ENCODE measurements around the gene TULP4.
"Not testable (repeated sequence)": the region's sequence is repeated elsewhere in the genome, so short reads cannot be mapped to it uniquely, and the experiment has no call there.

TULP4 gene

GRCh38 chr6:158329531-158329930, 17.3 kb downstream of the TULP4 start:
- Histone ChIP-seq H3K9me3 (ENCODE audit: control insufficient read depth, low read length) (no peaks in the 10 kb centered on the region), H3K4me1 (ENCODE audit: control insufficient read depth, insufficient read depth, low read length) (no peaks in the 10 kb centered on the region)
- DNase-seq (ENCODE audit: low read depth), result no peak

GRCh38 chr6:158330016-158330415, 17.8 kb downstream of the TULP4 start:
- Histone ChIP-seq H3K36me3 (ENCODE audit: control insufficient read depth, insufficient read depth, low read length, severe bottlenecking) (peaks cover 7% of the 10 kb centered on the region), H3K9me3 (ENCODE audit: control insufficient read depth, low read length) (no peaks in the 10 kb centered on the region), H3K4me1 (ENCODE audit: control insufficient read depth, insufficient read depth, low read length) (no peaks in the 10 kb centered on the region), H3K27me3 (replicated peaks; ENCODE audit: control insufficient read depth, insufficient read depth, low read length) (no peaks in the 10 kb centered on the region), H3K4me3 (ENCODE audit: low read length) (no peak overlapping the region), H3K9ac (ENCODE audit: low read length) (no peak overlapping the region)
- DNase-seq (ENCODE audit: low read depth), result no peak

More at GRCh38 chr6:158329531-158329930, 17.3 kb downstream of the TULP4 start:
- Histone ChIP-seq H3K9ac (ENCODE audit: low read length) (no peak overlapping the region), H3K36me3 (ENCODE audit: control insufficient read depth, insufficient read depth, low read length, severe bottlenecking) (peaks cover 7% of the 10 kb centered on the region), H3K4me3 (ENCODE audit: low read length) (no peak overlapping the region), H3K27me3 (replicated peaks; ENCODE audit: control insufficient read depth, insufficient read depth, low read length) (no peaks in the 10 kb centered on the region)

- Histone ChIP-seq H3K36me3 (ENCODE audit: control insufficient read depth, insufficient read depth, low read length, severe bottlenecking) (peaks cover 7% of the 10 kb centered on the region), H3K27me3 (replicated peaks; ENCODE audit: control insufficient read depth, insufficient read depth, low read length) (no peaks in the 10 kb centered on the region)
- DNase-seq (ENCODE audit: low read depth), result no peak
Observed at GRCh38 chr6:158332237-158332636, 20.0 kb downstream of the TULP4 start.

GRCh38 chr6:158333094-158333493, 20.8 kb downstream of the TULP4 start:
- no peaks in the 10 kb centered on the region for H3K27me3 ChIP-seq (replicated peaks; ENCODE audit: control insufficient read depth, insufficient read depth, low read length)
- no peak overlapping the region for H3K4me3 ChIP-seq (ENCODE audit: low read length)
- H3K9me3 ChIP-seq (ENCODE audit: control insufficient read depth, low read length), result no peaks in the 10 kb centered on the region
- no peak for DNase-seq (ENCODE audit: low read depth)
- no peaks in the 10 kb centered on the region for H3K4me1 ChIP-seq (ENCODE audit: control insufficient read depth, insufficient read depth, low read length)
- H3K9ac ChIP-seq (ENCODE audit: low read length), result no peak overlapping the region
- peaks cover 13% of the 10 kb centered on the region for H3K36me3 ChIP-seq (ENCODE audit: control insufficient read depth, insufficient read depth, low read length, severe bottlenecking)

More at GRCh38 chr6:158332237-158332636, 20.0 kb downstream of the TULP4 start:
- H3K4me3 ChIP-seq (ENCODE audit: low read length), result no peak overlapping the region
- no peaks in the 10 kb centered on the region for H3K4me1 ChIP-seq (ENCODE audit: control insufficient read depth, insufficient read depth, low read length)
- no peak overlapping the region for H3K9ac ChIP-seq (ENCODE audit: low read length)
- H3K9me3 ChIP-seq (ENCODE audit: control insufficient read depth, low read length), result no peaks in the 10 kb centered on the region

- H3K27me3 ChIP-seq (replicated peaks; ENCODE audit: control insufficient read depth, insufficient read depth, low read length), result no peaks in the 10 kb centered on the region
- H3K4me1 ChIP-seq (ENCODE audit: control insufficient read depth, insufficient read depth, low read length), result no peaks in the 10 kb centered on the region
- no peak overlapping the region for H3K9ac ChIP-seq (ENCODE audit: low read length)
- H3K36me3 ChIP-seq (ENCODE audit: control insufficient read depth, insufficient read depth, low read length, severe bottlenecking), result peaks cover 13% of the 10 kb centered on the region
- DNase-seq (ENCODE audit: low read depth), result no peak
- no peak overlapping the region for H3K4me3 ChIP-seq (ENCODE audit: low read length)
- H3K9me3 ChIP-seq (ENCODE audit: control insufficient read depth, low read length), result no peaks in the 10 kb centered on the region
Observed at GRCh38 chr6:158334534-158334933, 22.3 kb downstream of the TULP4 start.

GRCh38 chr6:158337332-158337731, 25.1 kb downstream of the TULP4 start:
- no peak for DNase-seq (ENCODE audit: low read depth)
- no peaks in the 10 kb centered on the region for H3K9me3 ChIP-seq (ENCODE audit: control insufficient read depth, low read length)

GRCh38 chr6:158338311-158339112, 26.2 kb downstream of the TULP4 start:
- no peaks in the 10 kb centered on the region for H3K27me3 ChIP-seq (replicated peaks; ENCODE audit: control insufficient read depth, insufficient read depth, low read length)
- DNase-seq (ENCODE audit: low read depth), result no peak
- H3K4me3 ChIP-seq (ENCODE audit: low read length), result no peak overlapping the region
- no peaks in the 10 kb centered on the region for H3K9me3 ChIP-seq (ENCODE audit: control insufficient read depth, low read length)
- H3K4me1 ChIP-seq (ENCODE audit: control insufficient read depth, insufficient read depth, low read length), result no peaks in the 10 kb centered on the region
- peaks cover 11% of the 10 kb centered on the region for H3K36me3 ChIP-seq (ENCODE audit: control insufficient read depth, insufficient read depth, low read length, severe bottlenecking)
- no peak overlapping the region for H3K9ac ChIP-seq (ENCODE audit: low read length)

More at GRCh38 chr6:158337332-158337731, 25.1 kb downstream of the TULP4 start:
- H3K4me1 ChIP-seq (ENCODE audit: control insufficient read depth, insufficient read depth, low read length), result no peaks in the 10 kb centered on the region
- H3K36me3 ChIP-seq (ENCODE audit: control insufficient read depth, insufficient read depth, low read length, severe bottlenecking), result peaks cover 13% of the 10 kb centered on the region
- H3K4me3 ChIP-seq (ENCODE audit: low read length), result no peak overlapping the region
- H3K27me3 ChIP-seq (replicated peaks; ENCODE audit: control insufficient read depth, insufficient read depth, low read length), result no peaks in the 10 kb centered on the region
- H3K9ac ChIP-seq (ENCODE audit: low read length), result no peak overlapping the region

- H3K36me3 ChIP-seq (ENCODE audit: control insufficient read depth, insufficient read depth, low read length, severe bottlenecking); H3K27me3 ChIP-seq (replicated peaks; ENCODE audit: control insufficient read depth, insufficient read depth, low read length); H3K4me1 ChIP-seq (ENCODE audit: control insufficient read depth, insufficient read depth, low read length); DNase-seq (ENCODE audit: low read depth); H3K9me3 ChIP-seq (ENCODE audit: control insufficient read depth, low read length); H3K4me3 ChIP-seq (ENCODE audit: low read length); H3K9ac ChIP-seq (ENCODE audit: low read length): not testable (repeated sequence)
Observed at GRCh38 chr6:158339197-158339596, 26.9 kb downstream of the TULP4 start.

- Histone ChIP-seq H3K9me3 (ENCODE audit: control insufficient read depth, low read length) (no peaks in the 10 kb centered on the region), H3K4me1 (ENCODE audit: control insufficient read depth, insufficient read depth, low read length) (no peaks in the 10 kb centered on the region), H3K27me3 (replicated peaks; ENCODE audit: control insufficient read depth, insufficient read depth, low read length) (no peaks in the 10 kb centered on the region), H3K9ac (ENCODE audit: low read length) (no peak overlapping the region), H3K4me3 (ENCODE audit: low read length) (no peak overlapping the region), H3K36me3 (ENCODE audit: control insufficient read depth, insufficient read depth, low read length, severe bottlenecking) (peaks cover 6% of the 10 kb centered on the region)
- DNase-seq (ENCODE audit: low read depth), result no peak
Observed at GRCh38 chr6:158340252-158340651, 28.0 kb downstream of the TULP4 start.

GRCh38 chr6:158344534-158344933, 32.3 kb downstream of the TULP4 start:
- Histone ChIP-seq H3K4me3 (ENCODE audit: low read length) (no peak overlapping the region), H3K9me3 (ENCODE audit: control insufficient read depth, low read length) (no peaks in the 10 kb centered on the region), H3K9ac (ENCODE audit: low read length) (no peak overlapping the region), H3K4me1 (ENCODE audit: control insufficient read depth, insufficient read depth, low read length) (no peaks in the 10 kb centered on the region), H3K27me3 (replicated peaks; ENCODE audit: control insufficient read depth, insufficient read depth, low read length) (no peaks in the 10 kb centered on the region), H3K36me3 (ENCODE audit: control insufficient read depth, insufficient read depth, low read length, severe bottlenecking) (no peaks in the 10 kb centered on the region)
- no peak for DNase-seq (ENCODE audit: low read depth)

- not testable (repeated sequence) for H3K4me3 ChIP-seq (ENCODE audit: low read length); H3K27me3 ChIP-seq (replicated peaks; ENCODE audit: control insufficient read depth, insufficient read depth, low read length); H3K4me1 ChIP-seq (ENCODE audit: control insufficient read depth, insufficient read depth, low read length); H3K36me3 ChIP-seq (ENCODE audit: control insufficient read depth, insufficient read depth, low read length, severe bottlenecking); H3K9ac ChIP-seq (ENCODE audit: low read length); H3K9me3 ChIP-seq (ENCODE audit: control insufficient read depth, low read length); DNase-seq (ENCODE audit: low read depth)
Observed at GRCh38 chr6:158345444-158345843, 33.2 kb downstream of the TULP4 start.

- H3K9me3 ChIP-seq (ENCODE audit: control insufficient read depth, low read length), result no peaks in the 10 kb centered on the region
- no peaks in the 10 kb centered on the region for H3K4me1 ChIP-seq (ENCODE audit: control insufficient read depth, insufficient read depth, low read length)
- DNase-seq (ENCODE audit: low read depth), result no peak
- H3K4me3 ChIP-seq (ENCODE audit: low read length), result no peak overlapping the region
- H3K27me3 ChIP-seq (replicated peaks; ENCODE audit: control insufficient read depth, insufficient read depth, low read length), result no peaks in the 10 kb centered on the region
- no peaks in the 10 kb centered on the region for H3K36me3 ChIP-seq (ENCODE audit: control insufficient read depth, insufficient read depth, low read length, severe bottlenecking)
- H3K9ac ChIP-seq (ENCODE audit: low read length), result no peak overlapping the region
Observed at GRCh38 chr6:158347335-158347734, 35.1 kb downstream of the TULP4 start.

Measured in adipocyte (in vitro differentiated cells).